ENCODE results near the gene CA10.

CA10 gene

DNA sequence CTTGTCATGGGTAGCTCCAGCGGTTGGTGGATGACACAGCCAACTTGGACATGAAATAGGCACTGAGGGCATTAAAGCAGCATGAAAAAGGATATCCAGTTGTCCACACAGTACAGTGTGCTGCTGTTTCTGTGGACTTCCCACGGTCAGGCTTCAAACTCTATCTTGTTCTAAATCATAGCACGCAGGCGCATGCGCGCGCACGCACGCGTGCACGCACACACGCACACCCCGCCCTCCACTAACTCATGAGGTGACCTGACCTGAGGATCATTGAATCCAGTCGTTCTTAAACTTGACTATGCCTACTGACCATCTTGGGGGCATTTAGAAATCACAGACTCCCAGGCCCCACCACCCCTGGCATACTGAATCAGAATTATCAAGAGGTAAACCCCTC is 361.4 kb downstream of the CA10 start:
- H3K4me3 ChIP-seq: no peak overlapping the region
- no peak for DNase-seq (ENCODE audit: low spot score)
- TF ChIP-seq, protein P1, sequence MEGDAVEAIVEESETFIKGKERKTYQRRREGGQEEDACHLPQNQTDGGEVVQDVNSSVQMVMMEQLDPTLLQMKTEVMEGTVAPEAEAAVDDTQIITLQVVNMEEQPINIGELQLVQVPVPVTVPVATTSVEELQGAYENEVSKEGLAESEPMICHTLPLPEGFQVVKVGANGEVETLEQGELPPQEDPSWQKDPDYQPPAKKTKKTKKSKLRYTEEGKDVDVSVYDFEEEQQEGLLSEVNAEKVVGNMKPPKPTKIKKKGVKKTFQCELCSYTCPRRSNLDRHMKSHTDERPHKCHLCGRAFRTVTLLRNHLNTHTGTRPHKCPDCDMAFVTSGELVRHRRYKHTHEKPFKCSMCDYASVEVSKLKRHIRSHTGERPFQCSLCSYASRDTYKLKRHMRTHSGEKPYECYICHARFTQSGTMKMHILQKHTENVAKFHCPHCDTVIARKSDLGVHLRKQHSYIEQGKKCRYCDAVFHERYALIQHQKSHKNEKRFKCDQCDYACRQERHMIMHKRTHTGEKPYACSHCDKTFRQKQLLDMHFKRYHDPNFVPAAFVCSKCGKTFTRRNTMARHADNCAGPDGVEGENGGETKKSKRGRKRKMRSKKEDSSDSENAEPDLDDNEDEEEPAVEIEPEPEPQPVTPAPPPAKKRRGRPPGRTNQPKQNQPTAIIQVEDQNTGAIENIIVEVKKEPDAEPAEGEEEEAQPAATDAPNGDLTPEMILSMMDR (IDR thresholded peaks at IDR 0.05): no peak
- no peak overlapping the region for H3K27ac ChIP-seq

DNA sequence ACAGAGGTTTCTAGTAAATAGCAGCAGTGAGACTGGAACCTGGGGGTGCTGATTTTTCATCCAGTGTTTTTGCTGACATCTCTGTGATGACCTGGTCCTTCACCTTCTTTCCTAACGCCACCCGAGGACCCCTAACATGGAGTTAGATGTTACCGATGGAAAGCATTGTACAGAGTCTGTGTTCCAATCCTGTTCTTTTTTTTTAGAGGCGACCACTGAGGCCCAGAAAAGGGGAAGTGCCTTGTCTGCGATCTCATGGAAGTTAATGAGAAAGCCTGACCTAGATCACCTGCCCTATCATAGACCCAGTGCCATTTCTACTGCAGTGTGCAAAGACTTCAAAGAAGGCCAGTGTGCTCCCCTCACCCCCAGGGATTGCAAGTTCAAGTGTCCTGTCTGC is 362.5 kb downstream of the CA10 start:
- TF ChIP-seq, protein P1 (IDR thresholded peaks at IDR 0.05): no peak
- no peak for DNase-seq (ENCODE audit: low spot score)
- Histone ChIP-seq H3K4me3 (no peak overlapping the region), H3K27ac (no peak overlapping the region)

DNA sequence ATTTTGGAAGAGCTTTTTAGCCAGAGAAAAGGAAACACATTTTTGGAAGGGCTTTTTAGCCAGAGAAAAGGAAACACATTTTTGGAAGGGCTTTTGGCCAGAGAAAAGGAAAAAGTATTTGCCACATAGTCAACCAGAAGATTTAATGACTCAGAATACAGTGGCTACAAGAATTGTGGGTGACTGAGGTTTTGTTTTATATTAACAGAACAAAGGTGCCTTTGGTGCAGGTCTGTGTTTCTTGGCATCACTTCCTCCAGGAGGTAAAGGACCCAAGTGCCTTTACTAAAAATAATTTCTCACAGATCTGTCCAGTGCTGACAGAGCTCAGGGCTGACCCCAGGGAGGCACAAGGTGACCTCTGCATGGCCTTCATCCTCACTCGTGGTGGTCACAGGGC is 363.1 kb downstream of the CA10 start:
- Histone ChIP-seq H3K27ac (no peak overlapping the region), H3K4me3 (no peak overlapping the region)
- TF ChIP-seq, protein P1 (IDR thresholded peaks at IDR 0.05): no peak
- no peak for DNase-seq (ENCODE audit: low spot score)

DNA sequence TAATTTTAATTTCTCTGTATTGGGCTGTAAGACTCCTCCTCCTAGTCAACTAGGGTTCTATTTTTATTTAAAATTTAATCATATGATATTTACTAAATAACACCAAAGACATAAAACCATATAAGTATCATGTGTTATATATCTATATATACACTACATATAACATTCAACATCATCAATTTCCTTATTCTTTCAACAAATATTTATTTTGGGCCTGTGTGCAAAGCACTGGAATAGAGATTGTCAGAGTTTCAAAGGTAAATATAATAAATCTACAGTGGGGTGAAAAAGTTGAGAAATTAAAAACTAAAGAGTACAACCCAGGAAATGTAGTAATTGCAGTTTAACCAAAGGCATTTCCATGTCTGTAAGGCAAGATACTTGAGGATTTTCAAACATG is 364.0 kb downstream of the CA10 start:
- Histone ChIP-seq H3K27ac (no peak overlapping the region), H3K4me3 (no peak overlapping the region)
- no peak for DNase-seq (ENCODE audit: low spot score)
- TF ChIP-seq, protein P1 (IDR thresholded peaks at IDR 0.05): no peak

DNA sequence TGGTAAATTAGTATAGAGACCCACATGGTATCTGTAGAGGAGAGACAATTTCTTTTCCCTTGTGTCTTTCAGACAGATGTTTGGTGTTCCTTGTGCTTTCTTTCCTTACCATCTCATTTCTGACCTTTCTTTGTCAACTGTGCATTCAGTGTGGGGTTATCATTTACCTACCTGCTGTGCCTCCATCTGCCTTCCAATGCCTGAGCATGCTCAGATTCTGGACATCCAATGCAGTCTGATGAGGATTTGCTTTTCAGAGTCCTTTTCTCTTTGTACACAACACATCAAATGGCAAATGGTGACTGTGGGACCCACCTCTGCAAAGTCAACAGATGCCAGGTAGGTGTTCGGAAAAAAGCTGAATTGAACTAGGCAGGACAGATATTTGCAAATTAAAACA is 364.8 kb downstream of the CA10 start:
- Histone ChIP-seq H3K27ac (no peak overlapping the region), H3K4me3 (no peak overlapping the region)
- TF ChIP-seq, protein P1 (IDR thresholded peaks at IDR 0.05): no peak
- DNase-seq (ENCODE audit: low spot score): no peak

DNA sequence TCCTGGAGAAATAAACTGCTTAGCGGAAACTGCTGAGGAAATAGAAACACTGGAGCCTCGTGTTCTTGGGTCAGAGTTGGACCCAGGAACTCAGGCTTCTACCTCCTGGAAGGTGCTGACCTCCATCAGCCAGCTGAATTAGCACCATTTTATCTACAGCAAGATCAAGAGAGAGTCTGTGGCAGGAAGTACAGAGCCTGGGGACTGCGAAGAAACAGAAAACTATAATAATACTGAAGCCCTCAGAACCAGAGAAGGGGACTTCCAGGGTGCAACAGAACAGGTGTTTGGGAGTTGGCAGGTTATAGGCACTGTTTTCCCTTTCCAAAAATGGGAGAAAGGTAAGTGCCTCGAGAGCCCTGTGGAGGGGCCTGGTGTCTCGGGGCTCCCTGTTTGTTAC is 379.7 kb downstream of the CA10 start:
- TF ChIP-seq, protein P1 (IDR thresholded peaks at IDR 0.05): no peak
- no peak overlapping the region for H3K27ac ChIP-seq
- H3K4me3 ChIP-seq: no peak overlapping the region
- DNase-seq (ENCODE audit: low spot score): no peak

DNA sequence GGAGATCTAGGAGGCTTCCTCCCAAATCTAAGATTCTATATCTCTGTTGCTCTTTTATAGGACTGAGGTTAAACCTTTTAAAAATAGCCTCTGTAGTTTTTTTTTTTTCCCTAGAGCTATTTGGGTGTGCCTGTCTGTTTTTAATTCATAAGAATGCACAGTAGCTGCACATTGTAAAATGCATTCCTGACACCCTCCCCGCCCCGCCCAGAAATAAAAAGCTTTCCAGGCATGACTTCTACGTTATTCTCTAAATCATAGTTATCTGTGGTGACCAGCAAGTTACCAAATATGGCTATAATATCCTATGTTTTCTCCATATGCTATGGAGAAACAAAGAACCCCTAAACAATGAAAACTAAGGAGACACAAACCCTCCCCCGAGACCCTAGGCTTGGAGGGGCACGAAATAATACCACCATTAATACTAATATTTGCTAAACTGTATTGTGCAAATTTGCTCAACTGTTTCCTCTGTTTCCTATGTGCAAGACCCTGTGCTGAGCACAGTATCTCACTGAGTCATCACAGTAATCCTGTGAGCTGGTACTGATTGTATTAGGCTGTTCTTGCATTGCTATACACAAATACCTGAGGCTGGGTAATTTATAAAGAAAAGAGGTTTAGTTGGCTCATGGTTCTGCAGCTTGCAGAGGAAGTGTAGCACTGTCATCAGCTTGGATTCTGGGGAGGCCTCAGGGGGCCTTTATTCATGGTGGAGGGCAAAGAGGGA is 388.3 kb downstream of the CA10 start:
- DNase-seq (ENCODE audit: low spot score): no peak
- TF ChIP-seq, protein P1 (IDR thresholded peaks at IDR 0.05): no peak
- H3K27ac ChIP-seq: no peak overlapping the region
- no peak overlapping the region for H3K4me3 ChIP-seq

Data from coronary artery (tissue), 2 donors.